ENCODE measurements around the gene USP47.

Gene USP47

GRCh38 chr11:11952036-11952435 is 110.3 kb downstream of the USP47 start:
- no peak for ATAC-seq
- TF ChIP-seq, protein P1, sequence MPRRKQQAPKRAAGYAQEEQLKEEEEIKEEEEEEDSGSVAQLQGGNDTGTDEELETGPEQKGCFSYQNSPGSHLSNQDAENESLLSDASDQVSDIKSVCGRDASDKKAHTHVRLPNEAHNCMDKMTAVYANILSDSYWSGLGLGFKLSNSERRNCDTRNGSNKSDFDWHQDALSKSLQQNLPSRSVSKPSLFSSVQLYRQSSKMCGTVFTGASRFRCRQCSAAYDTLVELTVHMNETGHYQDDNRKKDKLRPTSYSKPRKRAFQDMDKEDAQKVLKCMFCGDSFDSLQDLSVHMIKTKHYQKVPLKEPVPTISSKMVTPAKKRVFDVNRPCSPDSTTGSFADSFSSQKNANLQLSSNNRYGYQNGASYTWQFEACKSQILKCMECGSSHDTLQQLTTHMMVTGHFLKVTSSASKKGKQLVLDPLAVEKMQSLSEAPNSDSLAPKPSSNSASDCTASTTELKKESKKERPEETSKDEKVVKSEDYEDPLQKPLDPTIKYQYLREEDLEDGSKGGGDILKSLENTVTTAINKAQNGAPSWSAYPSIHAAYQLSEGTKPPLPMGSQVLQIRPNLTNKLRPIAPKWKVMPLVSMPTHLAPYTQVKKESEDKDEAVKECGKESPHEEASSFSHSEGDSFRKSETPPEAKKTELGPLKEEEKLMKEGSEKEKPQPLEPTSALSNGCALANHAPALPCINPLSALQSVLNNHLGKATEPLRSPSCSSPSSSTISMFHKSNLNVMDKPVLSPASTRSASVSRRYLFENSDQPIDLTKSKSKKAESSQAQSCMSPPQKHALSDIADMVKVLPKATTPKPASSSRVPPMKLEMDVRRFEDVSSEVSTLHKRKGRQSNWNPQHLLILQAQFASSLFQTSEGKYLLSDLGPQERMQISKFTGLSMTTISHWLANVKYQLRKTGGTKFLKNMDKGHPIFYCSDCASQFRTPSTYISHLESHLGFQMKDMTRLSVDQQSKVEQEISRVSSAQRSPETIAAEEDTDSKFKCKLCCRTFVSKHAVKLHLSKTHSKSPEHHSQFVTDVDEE (CRISPR knock-in tag; IDR thresholded peaks at IDR 0.05), result no peak
- TF ChIP-seq ARNTL (CRISPR knock-in tag; IDR thresholded peaks at IDR 0.05; ENCODE audit: borderline replicate concordance, low read depth) (no peak), PPARA (CRISPR knock-in tag; IDR thresholded peaks at IDR 0.05; ENCODE audit: borderline replicate concordance) (no peak), ZFP30 (CRISPR knock-in tag; IDR thresholded peaks at IDR 0.05) (no peak)
- TF ChIP-seq, protein P2, sequence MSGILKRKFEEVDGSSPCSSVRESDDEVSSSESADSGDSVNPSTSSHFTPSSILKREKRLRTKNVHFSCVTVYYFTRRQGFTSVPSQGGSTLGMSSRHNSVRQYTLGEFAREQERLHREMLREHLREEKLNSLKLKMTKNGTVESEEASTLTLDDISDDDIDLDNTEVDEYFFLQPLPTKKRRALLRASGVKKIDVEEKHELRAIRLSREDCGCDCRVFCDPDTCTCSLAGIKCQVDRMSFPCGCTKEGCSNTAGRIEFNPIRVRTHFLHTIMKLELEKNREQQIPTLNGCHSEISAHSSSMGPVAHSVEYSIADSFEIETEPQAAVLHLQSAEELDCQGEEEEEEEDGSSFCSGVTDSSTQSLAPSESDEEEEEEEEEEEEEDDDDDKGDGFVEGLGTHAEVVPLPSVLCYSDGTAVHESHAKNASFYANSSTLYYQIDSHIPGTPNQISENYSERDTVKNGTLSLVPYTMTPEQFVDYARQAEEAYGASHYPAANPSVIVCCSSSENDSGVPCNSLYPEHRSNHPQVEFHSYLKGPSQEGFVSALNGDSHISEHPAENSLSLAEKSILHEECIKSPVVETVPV (CRISPR knock-in tag; IDR thresholded peaks at IDR 0.05), result no peak

- TF ChIP-seq ZFP3 (CRISPR knock-in tag; IDR thresholded peaks at IDR 0.05) (no peak), GLIS3 (CRISPR knock-in tag; IDR thresholded peaks at IDR 0.05) (no peak), CSDC2 (CRISPR knock-in tag; IDR thresholded peaks at IDR 0.05) (no peak), BACH2 (CRISPR knock-in tag; IDR thresholded peaks at IDR 0.05; ENCODE audit: borderline replicate concordance) (no peak), TOX (CRISPR knock-in tag; IDR thresholded peaks at IDR 0.05; ENCODE audit: borderline replicate concordance) (no peak), ZNF565 (CRISPR knock-in tag; conservative IDR thresholded peaks at IDR 0.05; ENCODE audit: low read depth) (no peak)
- ATAC-seq, result no peak
Observed at GRCh38 chr11:11956006-11956405, 114.2 kb downstream of the USP47 start.

DNA sequence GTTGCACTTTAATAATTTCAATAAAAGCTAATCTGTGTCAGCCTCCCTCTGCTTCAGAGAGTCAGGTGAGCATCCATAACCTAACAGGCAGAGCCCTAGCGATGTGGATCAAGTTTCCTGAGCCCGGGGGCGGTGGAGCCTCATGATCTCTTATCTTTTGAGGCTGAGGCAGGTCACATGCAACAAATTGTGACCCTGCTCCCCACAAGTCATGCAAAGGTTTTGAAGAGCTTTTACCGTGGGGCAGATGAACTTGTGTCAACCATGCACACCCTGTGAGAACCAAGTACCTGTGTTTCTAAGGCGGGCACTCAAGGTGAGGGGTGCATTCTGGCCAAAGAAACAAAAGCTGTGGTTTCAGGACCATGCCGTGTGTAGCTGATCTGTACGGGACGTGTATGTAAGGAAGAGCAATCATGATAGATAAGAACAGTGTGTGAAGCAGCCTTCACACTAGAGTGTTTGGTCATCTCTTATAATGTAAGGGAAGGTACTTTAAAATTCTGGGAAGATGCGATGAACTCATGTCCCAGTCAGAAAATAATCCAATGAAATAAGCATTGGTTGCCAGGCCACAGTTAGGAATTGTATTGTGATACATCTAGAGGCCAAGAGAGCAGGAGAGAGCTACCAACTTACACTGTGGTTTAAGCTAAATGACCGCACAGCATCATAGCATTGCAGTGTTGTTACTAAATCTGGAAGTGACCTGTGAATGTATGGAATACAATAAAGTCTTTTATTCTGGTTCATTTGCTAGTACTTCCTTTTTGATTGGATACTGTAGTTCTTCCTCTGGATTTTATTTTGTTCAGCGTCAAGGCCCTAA is 116.8 kb downstream of the USP47 start:
- ATAC-seq, result no peak
- TF ChIP-seq ESRRG (CRISPR knock-in tag; IDR thresholded peaks at IDR 0.05) (no peak), PPARA (CRISPR knock-in tag; IDR thresholded peaks at IDR 0.05; ENCODE audit: borderline replicate concordance) (no peak), RARB (CRISPR knock-in tag; IDR thresholded peaks at IDR 0.05) (no peak), CSDC2 (CRISPR knock-in tag; IDR thresholded peaks at IDR 0.05) (no peak), PATZ1 (CRISPR knock-in tag; IDR thresholded peaks at IDR 0.05; ENCODE audit: borderline replicate concordance) (no peak), ZC3H10 (CRISPR knock-in tag; IDR thresholded peaks at IDR 0.05) (no peak), POU6F1 (CRISPR knock-in tag; IDR thresholded peaks at IDR 0.05; ENCODE audit: borderline replicate concordance, low read depth) (no peak), ISL1 (CRISPR knock-in tag; IDR thresholded peaks at IDR 0.05) (no peak), ZFP30 (CRISPR knock-in tag; IDR thresholded peaks at IDR 0.05) (no peak), ZNF565 (CRISPR knock-in tag; conservative IDR thresholded peaks at IDR 0.05; ENCODE audit: low read depth) (no peak), OSR1 (CRISPR knock-in tag; IDR thresholded peaks at IDR 0.05) (no peak), CREB5 (CRISPR knock-in tag; IDR thresholded peaks at IDR 0.05; ENCODE audit: low read depth) (no peak), ZNF8 (CRISPR knock-in tag; IDR thresholded peaks at IDR 0.05) (no peak)
- TF ChIP-seq, protein P1 (CRISPR knock-in tag; IDR thresholded peaks at IDR 0.05), result no peak

Measured in SK-N-SH treated with all-trans-retinoic acid at 6 μM for 48 hours (cell line).